IPS DF 4.7 (cell line): ENCODE measurements around the gene HEXIM2.

Source experiments
- DNase-seq: peaks from one replicate; pipeline ENCODE4 v3.0.0-alpha.2; 2013; ENCODE audit warnings: low spot score; ENCODE audit errors: extremely low read depth

Gene HEXIM2

DNA sequence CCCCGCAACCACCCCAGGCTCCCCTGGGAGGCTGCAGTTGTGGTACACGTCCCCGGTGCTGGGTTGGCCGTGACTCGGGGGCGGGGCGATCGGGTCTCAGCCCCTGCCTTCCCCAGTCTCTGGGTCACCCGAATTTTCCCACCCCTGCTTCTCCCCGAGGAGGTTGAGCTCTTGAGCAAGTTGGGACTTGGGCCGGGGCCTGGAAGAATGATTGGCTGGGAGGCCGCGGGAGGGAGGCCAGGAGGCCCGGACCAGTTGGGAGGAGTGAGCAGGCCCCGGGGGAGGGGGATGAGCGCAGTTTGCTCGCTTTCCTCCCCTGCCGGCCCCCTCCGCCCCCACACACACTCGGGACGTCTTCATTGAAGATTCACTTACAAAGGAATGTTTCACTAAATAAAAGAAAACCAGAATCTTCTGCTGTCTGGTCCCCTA, 17.9 kb upstream of the HEXIM2 start:
- DNase-seq = no peak

DNA sequence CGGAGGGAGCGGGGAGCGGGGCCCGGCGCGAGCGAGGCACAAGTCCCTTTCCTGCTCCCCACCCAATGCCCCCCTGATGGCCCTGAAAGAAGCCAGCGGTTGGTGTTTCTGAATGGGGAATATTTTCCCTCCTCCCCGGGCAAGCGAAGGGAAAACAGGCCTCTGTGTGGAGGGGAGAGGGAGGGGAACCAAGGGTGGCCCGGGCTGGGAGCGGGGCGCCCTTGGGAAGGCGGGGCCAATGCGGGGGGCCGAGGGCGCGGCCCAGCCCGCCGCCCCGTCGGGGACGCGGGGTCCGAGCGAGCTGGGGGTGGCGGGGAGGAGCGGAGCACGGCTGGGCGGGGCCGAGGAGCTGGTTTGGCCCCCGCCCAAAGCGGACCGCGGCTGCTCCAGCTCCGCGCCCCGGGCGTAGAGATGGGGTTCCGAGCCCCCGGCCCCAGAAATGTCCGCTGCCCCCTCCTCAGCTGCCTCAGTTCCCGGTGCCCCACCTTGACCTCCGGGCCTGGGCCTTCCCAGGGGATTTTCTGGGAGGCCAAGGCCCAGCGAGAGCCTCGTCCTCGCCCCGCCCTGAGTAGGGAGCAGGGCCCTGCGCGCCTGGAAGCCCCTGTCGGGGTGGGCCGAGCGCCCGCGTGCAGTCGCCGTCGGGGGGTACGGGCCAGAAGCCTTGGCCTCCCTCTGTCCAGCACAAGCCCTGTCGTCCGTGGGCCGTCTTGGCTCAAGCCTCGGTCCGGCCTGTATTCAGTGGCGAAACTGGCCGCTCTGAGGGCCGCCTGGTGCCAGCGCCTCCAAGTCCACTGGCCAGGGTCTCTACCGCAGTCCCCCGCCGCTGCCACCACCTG, 17.3 kb upstream of the HEXIM2 start:
- no peak for DNase-seq

DNA sequence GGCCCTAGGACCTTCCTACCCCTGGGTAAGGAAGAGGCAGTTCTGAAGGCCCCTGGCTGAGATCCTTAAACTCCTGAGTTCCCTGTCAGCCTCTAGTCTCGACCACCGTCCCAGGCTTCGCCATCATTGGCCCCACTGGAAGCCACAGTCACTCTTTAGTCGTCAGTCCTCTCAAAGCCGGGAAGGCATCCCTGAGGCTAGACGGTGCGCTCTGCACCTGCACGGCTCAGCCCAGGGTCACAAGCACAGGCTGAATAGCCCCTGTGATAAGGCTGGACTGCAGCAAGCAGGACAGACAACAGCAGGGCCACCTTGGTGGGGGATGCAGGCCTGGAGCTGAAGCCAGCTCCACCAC, 16.7 kb upstream of the HEXIM2 start:
- no peak for DNase-seq

DNA sequence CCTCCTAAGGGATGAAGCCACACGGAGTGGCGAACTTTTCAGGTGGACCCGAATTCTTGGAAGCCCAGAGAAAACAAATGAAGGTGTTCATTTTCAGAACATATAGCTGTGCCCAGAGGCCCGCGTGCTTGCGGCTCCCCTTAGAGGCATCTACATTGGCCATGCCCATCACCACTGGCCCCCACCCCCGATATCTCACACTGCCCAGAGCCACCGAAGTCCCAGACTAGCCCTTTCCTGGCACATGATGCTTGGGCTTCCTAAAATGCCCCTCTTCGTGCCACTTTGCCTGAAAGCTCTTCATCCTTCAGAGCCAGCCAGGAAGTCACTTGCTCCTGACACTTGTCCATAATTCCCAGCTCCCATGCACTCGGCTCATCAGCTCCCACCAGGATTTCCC, 15.5 kb upstream of the HEXIM2 start:
- DNase-seq = no peak

DNA sequence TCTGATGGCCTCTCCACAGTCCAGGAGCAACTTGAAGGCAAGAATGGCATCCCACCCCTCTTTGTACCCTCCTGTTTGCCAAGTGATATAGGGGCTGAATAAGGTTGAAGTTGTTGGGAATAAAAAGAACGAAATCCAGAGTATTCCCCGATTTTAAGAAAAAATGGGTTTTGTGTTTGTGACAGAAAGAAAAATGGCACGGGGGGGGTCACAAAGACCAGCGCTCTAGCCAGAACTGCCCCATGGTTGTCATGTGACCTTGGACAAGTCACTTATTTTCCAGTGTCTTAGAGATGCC, 15.1 kb upstream of the HEXIM2 start:
- DNase-seq = no peak

DNA sequence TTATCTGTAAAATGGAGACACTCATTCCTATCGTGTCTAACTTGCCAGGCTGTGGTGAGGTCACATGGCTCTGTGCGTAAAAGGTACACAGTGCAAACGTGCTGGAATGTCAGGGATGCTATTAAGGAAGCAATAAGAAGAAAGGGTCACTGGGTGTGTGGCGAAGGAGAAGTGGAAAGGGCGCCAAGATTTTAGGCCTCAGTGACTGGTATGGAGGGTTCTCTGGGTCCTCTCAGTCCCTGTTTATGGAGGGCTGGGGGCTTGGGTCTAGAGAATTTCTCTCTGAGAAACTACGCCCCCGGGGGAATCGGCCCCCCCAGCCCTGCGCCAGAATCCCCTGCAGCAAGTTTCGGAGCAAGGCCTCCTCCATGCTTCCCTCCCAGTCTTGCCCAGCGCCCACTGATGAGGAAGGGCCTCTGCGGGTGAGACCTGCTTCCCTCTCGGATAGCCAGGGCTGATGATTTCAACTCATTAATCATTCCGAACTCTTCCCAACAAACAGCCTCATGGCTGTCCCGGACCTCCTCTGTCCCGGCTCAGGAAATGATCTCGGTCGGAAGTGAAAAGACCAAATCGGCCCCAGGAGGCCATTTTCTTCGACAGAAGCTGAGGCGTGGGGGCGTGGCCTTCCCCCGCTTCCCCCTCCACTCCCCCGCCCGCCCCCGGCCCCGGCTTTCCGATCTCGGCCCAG, 14.6 kb upstream of the HEXIM2 start:
- no peak for DNase-seq

DNA sequence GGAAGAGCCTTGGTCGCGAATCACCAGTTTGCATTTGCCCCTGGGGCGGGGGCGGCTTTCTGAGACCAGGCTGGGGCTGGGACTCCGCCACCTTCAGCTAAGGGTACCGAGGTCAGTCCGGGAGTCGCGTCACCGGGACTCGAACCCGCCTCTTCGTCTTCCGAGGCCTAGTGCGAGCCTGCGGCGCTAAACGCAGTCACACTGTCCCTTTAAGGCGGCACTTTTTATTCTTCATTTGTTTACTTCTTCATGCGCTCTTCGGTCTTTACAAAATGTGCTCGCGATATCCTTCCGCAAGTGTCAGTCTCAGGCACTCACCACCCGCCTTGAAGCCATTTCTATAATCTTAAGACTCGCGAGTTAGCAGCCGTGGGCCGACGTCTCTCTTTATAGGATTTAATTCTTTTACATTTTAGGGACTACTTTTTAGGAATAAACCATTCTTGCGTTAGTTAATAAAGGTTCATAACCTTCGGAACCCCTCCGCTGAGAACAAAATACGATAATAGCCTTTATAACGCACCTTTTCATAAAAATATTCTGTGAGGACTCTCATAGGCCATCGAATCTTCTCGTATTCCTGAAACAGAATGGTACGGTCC, 14.0 kb upstream of the HEXIM2 start:
- no peak for DNase-seq

DNA sequence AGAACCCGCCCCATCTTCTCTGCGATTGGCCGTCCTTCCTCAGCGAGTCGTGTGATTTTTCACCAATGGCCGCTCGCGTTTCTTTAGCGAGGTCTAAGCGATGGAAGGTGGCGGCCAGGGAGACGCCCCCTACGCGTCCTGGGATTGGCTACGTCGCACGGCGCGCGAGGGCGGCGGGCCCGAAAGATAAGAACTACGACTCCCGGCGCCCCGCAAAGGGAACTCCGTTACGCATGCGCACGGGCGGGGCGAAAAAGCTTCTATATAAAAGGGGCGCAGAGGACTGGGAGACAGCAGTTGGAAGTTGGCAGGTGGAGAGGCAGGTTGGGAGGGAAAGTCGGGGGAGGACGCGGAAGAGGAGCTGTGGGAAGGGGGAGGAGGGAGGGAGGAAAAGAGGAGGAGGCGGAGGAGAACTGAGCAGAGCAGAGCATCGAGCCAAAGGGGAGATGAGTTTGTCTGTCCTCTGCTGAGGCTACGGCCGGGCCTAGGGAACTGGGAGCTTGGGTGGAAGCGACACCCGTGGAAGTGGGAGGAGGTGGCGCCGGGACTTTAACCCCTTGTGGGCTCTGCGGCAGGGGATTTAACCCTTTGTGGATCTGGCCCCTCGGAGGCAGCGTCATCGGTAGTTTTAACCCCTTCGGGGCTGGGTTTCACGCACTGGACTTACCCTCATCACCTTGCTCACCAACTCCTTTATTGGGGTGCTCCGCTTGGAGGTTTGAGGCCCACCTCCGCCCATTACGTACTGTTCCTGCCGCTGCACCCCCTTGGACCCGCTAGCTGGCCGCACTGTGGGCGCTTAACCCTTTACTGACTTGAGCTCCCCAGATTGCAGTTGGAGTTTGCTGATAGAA, 13.3 kb upstream of the HEXIM2 start, which contains the start of gene HEXIM1:
HEXIM1 (plus strand) TSS at position 293 of the 854 bp plus-strand sequence. CDS start 716 bp downstream, outside the sequence.
- DNase-seq = peak; percentile 91

DNA sequence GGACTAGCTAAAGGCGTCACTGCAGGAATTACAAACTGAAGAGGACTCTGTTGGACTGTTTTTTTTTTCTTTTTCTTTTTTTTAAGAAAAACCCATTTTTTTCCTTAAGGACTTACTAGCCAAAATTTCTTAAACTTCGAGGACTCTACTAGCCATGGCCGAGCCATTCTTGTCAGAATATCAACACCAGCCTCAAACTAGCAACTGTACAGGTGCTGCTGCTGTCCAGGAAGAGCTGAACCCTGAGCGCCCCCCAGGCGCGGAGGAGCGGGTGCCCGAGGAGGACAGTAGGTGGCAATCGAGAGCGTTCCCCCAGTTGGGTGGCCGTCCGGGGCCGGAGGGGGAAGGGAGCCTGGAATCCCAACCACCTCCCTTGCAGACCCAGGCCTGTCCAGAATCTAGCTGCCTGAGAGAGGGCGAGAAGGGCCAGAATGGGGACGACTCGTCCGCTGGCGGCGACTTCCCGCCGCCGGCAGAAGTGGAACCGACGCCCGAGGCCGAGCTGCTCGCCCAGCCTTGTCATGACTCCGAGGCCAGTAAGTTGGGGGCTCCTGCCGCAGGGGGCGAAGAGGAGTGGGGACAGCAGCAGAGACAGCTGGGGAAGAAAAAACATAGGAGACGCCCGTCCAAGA, 12.5 kb upstream of the HEXIM2 start:
- no peak for DNase-seq

DNA sequence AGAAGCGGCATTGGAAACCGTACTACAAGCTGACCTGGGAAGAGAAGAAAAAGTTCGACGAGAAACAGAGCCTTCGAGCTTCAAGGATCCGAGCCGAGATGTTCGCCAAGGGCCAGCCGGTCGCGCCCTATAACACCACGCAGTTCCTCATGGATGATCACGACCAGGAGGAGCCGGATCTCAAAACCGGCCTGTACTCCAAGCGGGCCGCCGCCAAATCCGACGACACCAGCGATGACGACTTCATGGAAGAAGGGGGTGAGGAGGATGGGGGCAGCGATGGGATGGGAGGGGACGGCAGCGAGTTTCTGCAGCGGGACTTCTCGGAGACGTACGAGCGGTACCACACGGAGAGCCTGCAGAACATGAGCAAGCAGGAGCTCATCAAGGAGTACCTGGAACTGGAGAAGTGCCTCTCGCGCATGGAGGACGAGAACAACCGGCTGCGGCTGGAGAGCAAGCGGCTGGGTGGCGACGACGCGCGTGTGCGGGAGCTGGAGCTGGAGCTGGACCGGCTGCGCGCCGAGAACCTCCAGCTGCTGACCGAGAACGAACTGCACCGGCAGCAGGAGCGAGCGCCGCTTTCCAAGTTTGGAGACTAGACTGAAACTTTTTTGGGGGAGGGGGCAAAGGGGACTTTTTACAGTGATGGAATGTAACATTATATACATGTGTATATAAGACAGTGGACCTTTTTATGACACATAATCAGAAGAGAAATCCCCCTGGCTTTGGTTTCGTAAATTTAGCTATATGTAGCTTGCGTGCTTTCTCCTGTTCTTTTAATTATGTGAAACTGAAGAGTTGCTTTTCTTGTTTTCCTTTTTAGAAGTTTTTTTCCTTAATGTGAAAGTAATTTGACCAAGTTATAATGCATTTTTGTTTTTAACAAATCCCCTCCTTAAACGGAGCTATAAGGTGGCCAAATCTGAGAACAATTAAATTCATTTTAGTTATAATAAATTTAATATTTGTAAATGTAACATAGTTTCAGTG, 11.7 kb upstream of the HEXIM2 start:
- no peak for DNase-seq

DNA sequence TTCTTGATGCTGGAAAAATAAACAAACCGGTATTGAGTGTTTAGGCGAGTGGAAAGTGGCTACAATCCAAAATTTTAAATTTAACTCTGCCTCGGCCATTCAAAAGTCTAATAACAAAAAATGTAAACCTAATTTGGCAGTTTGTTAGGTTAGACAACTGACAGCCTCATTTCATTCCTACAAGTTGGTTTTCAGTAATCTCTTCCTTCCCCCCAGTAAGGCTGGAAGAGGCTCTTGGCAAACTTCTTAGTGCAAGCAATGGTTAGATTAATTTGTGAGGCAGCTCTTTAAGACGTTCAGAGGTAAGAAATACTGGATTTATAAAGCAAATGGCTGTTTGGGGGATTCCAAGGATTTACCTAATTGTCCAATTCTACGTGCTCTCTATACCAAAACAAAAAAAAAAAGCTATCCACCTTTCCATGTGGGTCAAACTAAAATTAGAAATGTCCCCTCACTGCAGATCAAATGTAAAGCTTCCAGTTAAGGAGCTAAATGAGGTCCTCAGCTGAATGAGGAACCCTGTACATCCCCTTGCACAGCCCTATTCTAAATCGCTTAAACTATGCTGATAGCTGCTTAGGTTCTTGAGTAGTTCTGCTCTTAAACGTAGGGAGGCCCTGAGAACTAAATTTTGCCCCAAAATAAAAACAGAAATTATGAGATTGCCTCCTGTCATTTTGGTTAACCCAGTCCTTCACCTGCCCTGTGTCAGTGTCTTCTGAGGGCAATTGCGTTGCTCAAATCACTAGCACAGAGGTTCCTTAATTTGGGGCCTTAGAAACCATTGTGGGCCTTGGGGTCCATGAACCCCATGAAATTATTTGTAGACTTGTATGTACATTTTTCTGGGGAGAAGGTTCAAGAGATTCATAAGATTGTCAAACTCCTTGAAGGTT, 10.5 kb upstream of the HEXIM2 start:
- DNase-seq = no peak

DNA sequence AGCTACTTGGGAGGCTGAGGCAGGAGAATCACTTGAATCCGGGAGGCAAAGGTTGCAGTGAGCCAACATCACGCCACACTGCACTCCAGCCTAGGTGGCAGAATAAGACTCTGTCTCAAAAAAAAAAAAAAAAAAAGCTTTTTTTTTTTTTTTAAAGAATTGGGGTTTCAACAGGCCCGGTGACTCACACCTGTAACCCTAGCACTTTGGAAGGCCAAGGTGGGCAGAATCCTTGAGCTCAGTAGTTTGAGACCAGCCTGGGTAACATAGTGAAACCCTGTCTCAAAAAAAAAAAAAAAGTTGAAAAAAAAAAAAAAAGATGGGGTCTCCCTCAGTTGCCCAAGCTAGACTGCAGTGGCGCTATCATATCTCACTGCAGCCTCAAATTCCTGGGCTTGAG, 6.6 kb upstream of the HEXIM2 start:
- DNase-seq = no peak

DNA sequence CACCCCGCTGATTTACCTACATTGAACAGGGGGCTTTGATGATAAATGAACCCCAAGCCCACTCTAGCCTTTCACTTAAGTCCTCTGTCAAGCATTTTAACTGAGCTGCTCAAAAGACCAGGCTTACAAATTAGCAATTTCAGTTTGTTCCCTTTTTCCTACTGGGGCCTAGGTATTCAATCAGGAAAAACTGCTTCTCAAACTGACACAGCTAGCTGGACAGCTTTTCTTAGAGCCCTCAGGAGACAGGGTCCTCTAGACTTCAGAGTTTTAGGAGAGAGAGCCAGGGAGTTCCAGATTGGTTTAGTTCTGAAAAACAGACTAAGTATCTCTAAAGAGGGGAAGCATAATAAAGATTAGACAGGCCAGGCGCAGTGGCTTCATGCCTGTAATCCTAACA, 6.2 kb upstream of the HEXIM2 start:
- no peak for DNase-seq

DNA sequence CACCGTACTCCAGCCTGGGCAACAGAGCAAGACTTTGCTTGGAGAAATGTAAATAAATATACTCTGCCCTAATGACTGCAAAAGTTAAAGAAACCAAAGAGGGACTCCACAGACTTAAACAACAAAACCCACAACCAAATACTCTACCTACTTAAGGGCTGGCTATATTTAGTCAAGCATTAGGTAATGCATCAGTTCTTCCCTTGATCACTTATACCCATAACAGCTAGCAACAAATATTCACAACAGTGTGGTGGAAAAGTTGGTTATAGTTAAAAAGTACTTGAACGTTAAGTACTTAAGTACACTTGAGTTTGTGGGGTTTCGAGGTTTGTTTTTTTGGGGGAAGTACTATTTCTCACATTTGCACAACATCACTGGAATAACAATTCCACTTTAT, 5.4 kb upstream of the HEXIM2 start:
- DNase-seq = no peak

DNA sequence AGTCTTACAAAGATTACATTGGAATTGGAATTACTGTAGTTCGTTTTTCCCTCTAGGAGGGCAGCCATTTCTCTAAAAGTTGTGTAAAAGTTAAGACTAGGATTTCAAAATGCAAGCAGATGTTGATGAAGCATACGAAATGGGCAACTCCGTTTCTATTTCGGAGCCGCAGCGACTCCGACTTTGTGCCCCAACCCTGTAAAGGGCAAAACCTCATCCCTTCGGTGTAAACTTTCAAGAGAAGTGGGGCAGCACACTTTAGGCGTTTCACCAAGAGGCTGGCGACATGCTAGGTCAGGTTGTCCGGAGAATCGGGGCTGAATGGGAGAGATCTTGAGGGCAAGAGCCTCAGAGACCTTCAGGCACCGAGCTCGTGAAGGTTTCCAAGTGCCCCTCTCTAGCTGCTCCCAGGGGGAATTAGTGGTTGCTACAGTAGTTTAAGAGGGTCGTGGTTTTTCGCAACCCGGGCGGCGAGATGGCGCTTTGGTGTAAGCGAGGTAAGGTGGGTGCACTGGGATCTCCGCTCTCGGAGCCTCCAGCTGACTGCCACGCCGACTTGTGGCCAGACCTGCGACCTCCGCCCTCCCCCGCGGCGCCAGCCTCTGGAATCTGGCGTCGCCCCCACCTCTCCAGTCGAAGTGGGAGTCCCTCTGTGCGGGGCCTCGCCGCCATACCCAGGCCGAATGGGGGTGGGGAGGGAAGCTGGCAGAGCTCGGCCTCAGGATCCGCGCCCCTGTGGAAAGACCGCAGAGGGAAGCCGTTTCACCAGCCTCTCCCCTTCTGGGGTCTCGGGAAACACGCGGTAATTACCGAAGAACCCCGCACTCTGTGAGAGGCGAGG, 1.0 kb upstream of the HEXIM2 start:
- no peak for DNase-seq

DNA sequence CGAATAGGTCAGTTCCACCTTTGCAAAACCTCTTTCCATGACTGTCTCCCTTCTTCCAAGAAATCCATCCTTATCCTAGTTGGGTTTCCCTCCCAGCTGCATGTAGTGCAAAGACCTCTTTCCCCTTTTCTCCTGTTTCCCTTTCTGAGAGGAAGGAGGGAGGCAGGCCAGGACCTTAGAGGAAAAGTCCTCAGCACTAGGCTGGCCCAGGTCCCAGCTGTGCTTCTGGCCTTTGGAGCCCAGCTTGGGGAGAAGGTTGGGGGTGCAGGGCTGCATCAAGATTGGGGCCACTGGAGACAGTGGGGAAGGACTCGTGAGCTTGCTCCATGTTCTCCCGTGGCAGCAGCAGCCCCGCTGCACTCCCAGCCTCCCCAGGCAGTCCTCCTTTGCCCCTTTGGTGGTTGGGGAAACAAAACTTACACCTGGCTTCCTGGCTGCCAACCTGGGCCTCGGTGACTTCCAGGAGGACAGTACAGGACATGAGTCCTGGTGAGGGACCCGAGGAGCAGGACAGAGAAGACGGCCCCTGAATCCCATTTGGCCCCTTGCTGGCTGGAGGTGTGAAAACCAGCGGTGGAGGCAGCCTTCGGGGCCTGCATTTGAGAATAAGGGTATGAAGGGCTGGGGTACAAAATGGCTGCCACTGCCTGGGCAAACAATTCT, 481 bp downstream of the HEXIM2 start:
- DNase-seq = no peak

DNA sequence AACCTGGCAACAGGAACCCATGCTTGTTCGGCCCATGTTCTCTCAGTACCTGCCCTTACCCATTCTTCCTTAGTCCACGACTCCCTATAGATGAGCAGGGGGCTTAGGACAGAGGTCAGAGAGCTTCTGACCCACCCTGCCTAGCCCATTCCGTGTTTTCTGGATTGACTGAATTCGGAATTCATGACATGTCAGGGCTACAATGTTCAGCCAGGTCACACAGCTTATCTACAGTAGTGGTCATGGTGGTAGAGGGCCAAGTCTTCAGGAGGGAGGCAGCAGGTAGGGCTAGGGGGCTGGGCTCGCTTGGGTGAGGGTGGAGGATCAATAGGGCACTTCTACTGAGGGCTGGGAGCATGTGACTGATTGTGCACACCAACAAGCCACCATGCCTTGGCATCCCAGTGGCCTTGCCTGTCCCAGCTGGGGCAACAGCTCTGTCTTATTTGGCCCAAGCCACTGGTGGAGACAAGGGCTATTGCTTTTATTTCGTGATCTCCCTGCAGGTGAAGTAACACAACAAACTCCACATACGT, 3.1 kb downstream of the HEXIM2 start:
- no peak for DNase-seq
